ENCODE data around the gene NSG1. TPM values are rescaled to one million over a fixed set of nuclear protein-coding genes. Genes with fewer than 3 reads are reported as not detected.

Gene NSG1
- total RNA-seq, 6 donors from 2014 or later: 0.29 to 3.8 (median 1.3) TPM; not detected in 1

DNA sequence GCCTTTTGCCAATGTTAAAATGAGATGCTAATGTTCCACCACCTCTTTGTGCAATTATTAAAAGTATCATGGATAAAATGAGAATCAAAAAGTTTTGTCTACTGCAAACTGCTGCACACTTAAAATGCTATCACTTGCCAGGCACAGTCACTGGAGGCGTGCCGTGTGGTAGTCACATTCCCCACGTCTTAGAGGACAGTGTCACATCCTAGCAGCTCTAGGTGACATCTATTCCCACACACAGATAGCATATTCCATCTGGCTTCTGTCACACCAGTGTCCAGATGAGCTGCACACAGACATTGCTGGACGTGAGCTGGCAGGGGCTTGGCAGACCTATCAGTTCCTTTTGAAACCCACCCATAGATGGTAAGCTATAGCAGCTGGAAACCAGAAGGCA, 47.0 kb downstream of the NSG1 start:
- DNase-seq: no peak

GRCh38 chr4:4436244-4436823, 49.4 kb downstream of the NSG1 start:
- TF ChIP-seq EP300 (IDR thresholded peaks at IDR 0.05) (no peak), POLR2A (IDR thresholded peaks at IDR 0.05) (no peak)
- peaks cover 14 to 60% (median 25%) of the 10 kb centered on the region in 4 donors for H3K36me3 ChIP-seq
- H3K9me3 ChIP-seq: no peaks in the 10 kb centered on the region
- H3K4me3 ChIP-seq: no peak overlapping the region
- H3K4me1 ChIP-seq: no peaks in the 10 kb centered on the region
- H3K27me3 ChIP-seq: no peaks in the 10 kb centered on the region
- no peak overlapping the region for H3K27ac ChIP-seq
- 99 to 100% methylated on average over 2 of the region's 2 CpGs for WGBS, 2 donors
- ATAC-seq (ENCODE audit: low FRiP score in 2 of 2): no peak
- no peak for DNase-seq

More for the DNA sequence above, 47.0 kb downstream of the NSG1 start:
- Histone ChIP-seq H3K4me1 (no peaks in the 10 kb centered on the region), H3K36me3 (peaks cover 14 to 60% (median 25%) of the 10 kb centered on the region in 4 donors), H3K27ac (no peak overlapping the region), H3K27me3 (no peaks in the 10 kb centered on the region), H3K4me3 (no peak overlapping the region), H3K9me3 (no peaks in the 10 kb centered on the region)
- no peak for ATAC-seq (ENCODE audit: low FRiP score in 2 of 2)
- TF ChIP-seq POLR2A (IDR thresholded peaks at IDR 0.05) (no peak), EP300 (IDR thresholded peaks at IDR 0.05) (no peak), POLR2AphosphoS5 (IDR thresholded peaks at IDR 0.05) (no peak)
- TF ChIP-seq, protein P1, sequence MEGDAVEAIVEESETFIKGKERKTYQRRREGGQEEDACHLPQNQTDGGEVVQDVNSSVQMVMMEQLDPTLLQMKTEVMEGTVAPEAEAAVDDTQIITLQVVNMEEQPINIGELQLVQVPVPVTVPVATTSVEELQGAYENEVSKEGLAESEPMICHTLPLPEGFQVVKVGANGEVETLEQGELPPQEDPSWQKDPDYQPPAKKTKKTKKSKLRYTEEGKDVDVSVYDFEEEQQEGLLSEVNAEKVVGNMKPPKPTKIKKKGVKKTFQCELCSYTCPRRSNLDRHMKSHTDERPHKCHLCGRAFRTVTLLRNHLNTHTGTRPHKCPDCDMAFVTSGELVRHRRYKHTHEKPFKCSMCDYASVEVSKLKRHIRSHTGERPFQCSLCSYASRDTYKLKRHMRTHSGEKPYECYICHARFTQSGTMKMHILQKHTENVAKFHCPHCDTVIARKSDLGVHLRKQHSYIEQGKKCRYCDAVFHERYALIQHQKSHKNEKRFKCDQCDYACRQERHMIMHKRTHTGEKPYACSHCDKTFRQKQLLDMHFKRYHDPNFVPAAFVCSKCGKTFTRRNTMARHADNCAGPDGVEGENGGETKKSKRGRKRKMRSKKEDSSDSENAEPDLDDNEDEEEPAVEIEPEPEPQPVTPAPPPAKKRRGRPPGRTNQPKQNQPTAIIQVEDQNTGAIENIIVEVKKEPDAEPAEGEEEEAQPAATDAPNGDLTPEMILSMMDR (IDR thresholded peaks at IDR 0.05): no peak
- 93 to 97% methylated on average over 4 of the region's 4 CpGs for WGBS, 2 donors

DNA sequence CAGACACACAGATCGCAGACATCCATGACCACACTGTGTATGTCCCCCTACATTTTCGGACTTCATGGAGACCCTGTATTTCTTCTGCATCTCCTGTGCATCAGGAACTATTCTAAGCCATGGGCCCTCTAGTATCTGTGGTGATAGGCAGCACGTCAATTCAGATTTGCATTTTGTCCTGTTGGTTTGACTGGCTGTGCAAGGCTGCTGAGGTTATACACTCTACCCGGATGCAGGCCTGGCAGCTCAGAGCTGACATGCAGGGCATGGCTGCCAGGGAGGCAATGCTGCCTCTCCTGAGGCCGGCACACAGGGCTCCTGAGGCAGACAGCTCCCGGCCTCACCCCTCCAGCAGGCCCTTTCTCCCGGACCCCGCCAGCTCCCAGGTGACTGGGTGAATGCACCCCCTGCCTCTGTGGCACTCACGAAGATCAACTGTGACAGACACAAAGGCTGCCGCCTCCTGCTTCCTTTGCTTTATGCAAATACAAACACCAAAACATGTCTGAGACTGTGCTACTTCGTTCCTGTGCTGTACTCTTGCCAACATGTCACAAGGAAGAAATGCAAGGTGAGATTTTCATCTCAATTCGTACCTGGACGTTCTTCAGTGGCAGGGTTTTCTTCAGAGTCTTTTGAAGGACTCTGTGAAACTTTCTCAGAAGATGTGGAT, 51.0 kb downstream of the NSG1 start:
- TF ChIP-seq POLR2AphosphoS5 (IDR thresholded peaks at IDR 0.05): no peak
- TF ChIP-seq POLR2A (IDR thresholded peaks at IDR 0.05): no peak
- TF ChIP-seq, protein P1 (IDR thresholded peaks at IDR 0.05): no peak
- no peak for TF ChIP-seq EP300 (IDR thresholded peaks at IDR 0.05)
- peak in 1 of 2 donors; percentile 33 for DNase-seq
- H3K9me3 ChIP-seq: no peaks in the 10 kb centered on the region
- no peak for ATAC-seq (ENCODE audit: low FRiP score in 2 of 2)
- H3K4me3 ChIP-seq: no peak overlapping the region
- H3K27ac ChIP-seq: no peak overlapping the region
- H3K4me1 ChIP-seq: no peaks in the 10 kb centered on the region
- H3K27me3 ChIP-seq: no peaks in the 10 kb centered on the region
- 95% methylated on average over 9 to 13 of the region's 13 CpGs for WGBS, 2 donors
- peaks cover 9 to 47% (median 19%) of the 10 kb centered on the region in 4 donors for H3K36me3 ChIP-seq

- no peak for TF ChIP-seq POLR2AphosphoS5 (IDR thresholded peaks at IDR 0.05)
- TF ChIP-seq POLR2A (IDR thresholded peaks at IDR 0.05): no peak
- TF ChIP-seq, protein P1 (IDR thresholded peaks at IDR 0.05): no peak
- TF ChIP-seq EP300 (IDR thresholded peaks at IDR 0.05): no peak
- no peak for DNase-seq
- Histone ChIP-seq H3K27me3 (no peaks in the 10 kb centered on the region), H3K9me3 (no peaks in the 10 kb centered on the region), H3K36me3 (peaks cover 7 to 40% (median 16%) of the 10 kb centered on the region in 4 donors), H3K4me1 (no peaks in the 10 kb centered on the region), H3K4me3 (no peak overlapping the region), H3K27ac (no peak overlapping the region)
- ATAC-seq (ENCODE audit: low FRiP score in 2 of 2): no peak
Observed at GRCh38 chr4:4438891-4439290, 52.0 kb downstream of the NSG1 start.

DNA sequence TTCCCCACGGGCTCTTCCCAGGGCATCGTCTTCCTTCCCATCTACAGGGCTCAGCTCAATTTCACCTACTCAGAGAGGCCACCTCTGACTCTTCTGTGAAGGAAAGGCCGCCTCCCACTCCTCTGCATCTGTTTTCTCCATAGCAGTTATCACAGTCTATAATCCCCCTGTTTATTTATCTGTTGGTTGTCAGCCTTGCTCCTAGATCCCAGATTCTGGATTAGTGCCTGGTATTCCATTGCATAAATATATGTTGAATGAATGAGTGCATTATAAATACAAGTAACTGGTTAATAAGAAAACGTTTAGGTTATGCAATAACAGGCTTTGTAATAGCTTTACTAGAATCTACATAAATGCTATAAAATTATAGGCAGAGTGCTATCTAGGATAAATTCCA, 52.9 kb downstream of the NSG1 start:
- ATAC-seq (ENCODE audit: low FRiP score in 2 of 2): no peak

More for the DNA sequence above, 52.9 kb downstream of the NSG1 start:
- WGBS, 2 donors: 74 to 87% methylated on average over 4 of the region's 4 CpGs
- no peaks in the 10 kb centered on the region for H3K9me3 ChIP-seq
- no peak overlapping the region for H3K27ac ChIP-seq
- H3K36me3 ChIP-seq: peaks cover 4 to 31% (median 16%) of the 10 kb centered on the region in 4 donors
- H3K27me3 ChIP-seq: no peaks in the 10 kb centered on the region
- DNase-seq: no peak
- H3K4me1 ChIP-seq: no peaks in the 10 kb centered on the region
- TF ChIP-seq EP300 (IDR thresholded peaks at IDR 0.05): no peak
- H3K4me3 ChIP-seq: no peak overlapping the region

Measured in upper lobe of left lung (tissue), 6 donors.